HUES48 (cell line): ENCODE measurements around the gene SLC13A1.
"Not testable (repeated sequence)": the region's sequence is repeated elsewhere in the genome, so short reads cannot be mapped to it uniquely, and the experiment has no call there.

Source experiments
- H3K27ac ChIP-seq: one replicate; pipeline ENCODE4 v1.7.0; 2013; ENCODE audit warnings: low read depth, low read length, inconsistent platforms
- H3K27me3 ChIP-seq: 2 replicates; pipeline ENCODE4 v1.6.1; 2013; ENCODE audit warnings: mild to moderate bottlenecking, low read length; ENCODE audit not compliant: control insufficient read depth, insufficient read depth
- H3K36me3 ChIP-seq: 2 replicates; pipeline ENCODE4 v1.6.1; 2013; ENCODE audit warnings: low read length; ENCODE audit not compliant: control insufficient read depth, insufficient read depth
- H3K4me1 ChIP-seq: 2 replicates; pipeline ENCODE4 v1.6.1; 2013; ENCODE audit warnings: mild to moderate bottlenecking, low read length; ENCODE audit not compliant: control insufficient read depth, insufficient read depth
- H3K4me3 ChIP-seq: 2 replicates; pipeline ENCODE4 v1.5.1; 2013; ENCODE audit warnings: mild to moderate bottlenecking, low read depth, low read length
- H3K9ac ChIP-seq: 2 replicates; pipeline ENCODE4 v1.6.1; 2013; ENCODE audit warnings: mild to moderate bottlenecking, low read depth, low read length, moderate library complexity
- H3K9me3 ChIP-seq: 2 replicates; pipeline ENCODE4 v1.6.1; 2013; ENCODE audit warnings: low read length; ENCODE audit not compliant: control insufficient read depth, insufficient read depth

SLC13A1 gene

DNA sequence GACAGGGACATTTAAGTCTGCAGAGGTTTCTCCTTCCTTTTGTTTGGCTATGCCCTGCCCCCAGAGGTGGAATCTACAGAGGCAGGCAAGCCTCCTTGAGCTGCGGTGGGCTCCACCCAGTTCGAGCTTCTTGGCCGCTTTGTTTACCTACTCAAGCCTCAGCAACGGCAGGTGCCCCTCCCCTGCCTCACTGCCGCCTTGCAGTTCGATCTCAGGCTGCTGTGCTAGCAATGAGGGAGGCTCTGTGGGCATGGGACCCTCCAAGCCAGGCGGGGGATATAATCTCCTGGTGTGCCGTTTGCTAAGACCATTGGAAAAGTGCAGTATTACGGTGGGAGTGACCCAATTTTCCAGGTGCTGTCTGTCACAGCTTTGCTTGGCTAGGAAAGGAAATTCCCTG lies 114.9 kb downstream of the SLC13A1 start:
- H3K36me3 ChIP-seq, H3K9ac ChIP-seq, H3K4me3 ChIP-seq, H3K4me1 ChIP-seq, H3K27ac ChIP-seq, H3K27me3 ChIP-seq: not testable (repeated sequence)
- peaks cover 11% of the 10 kb centered on the region for H3K9me3 ChIP-seq

DNA sequence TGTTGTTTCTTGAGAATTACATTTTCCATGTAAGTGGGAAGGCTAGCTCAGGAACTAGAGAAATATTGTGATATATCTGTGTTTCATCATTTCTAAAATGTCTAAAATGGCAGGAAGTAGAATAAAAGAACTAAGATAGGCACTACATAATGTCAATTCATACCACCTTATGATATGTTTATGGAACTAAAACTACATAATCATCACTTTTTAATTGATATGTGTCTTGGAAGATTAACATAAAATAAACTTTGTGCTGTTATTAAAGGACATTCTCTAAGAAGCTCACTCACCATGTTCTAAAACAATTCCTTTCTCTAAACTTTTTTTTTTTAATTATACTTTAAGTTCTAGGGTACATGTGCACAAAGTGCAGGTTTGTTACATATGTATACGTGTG lies 120.7 kb downstream of the SLC13A1 start:
- no peaks in the 10 kb centered on the region for H3K9me3 ChIP-seq
- H3K4me1 ChIP-seq = peaks cover 10% of the 10 kb centered on the region; the same call in 1 of the 2 replicates
- no peak overlapping the region for H3K27ac ChIP-seq
- H3K9ac ChIP-seq = no peak overlapping the region
- H3K27me3 ChIP-seq = no peaks in the 10 kb centered on the region
- no peak overlapping the region for H3K4me3 ChIP-seq
- H3K36me3 ChIP-seq = no peaks in the 10 kb centered on the region

GRCh38 chr7:123075838-123076467 lies 123.8 kb downstream of the SLC13A1 start:
- no peaks in the 10 kb centered on the region for H3K36me3 ChIP-seq
- H3K27ac ChIP-seq = no peak overlapping the region
- peaks cover 10% of the 10 kb centered on the region; the same call in 1 of the 2 replicates for H3K4me1 ChIP-seq
- no peaks in the 10 kb centered on the region for H3K9me3 ChIP-seq
- H3K9ac ChIP-seq = no peak overlapping the region
- no peak overlapping the region for H3K4me3 ChIP-seq
- no peaks in the 10 kb centered on the region for H3K27me3 ChIP-seq

GRCh38 chr7:123070702-123071286 lies 129.0 kb downstream of the SLC13A1 start:
- H3K4me1 ChIP-seq = peaks cover 6% of the 10 kb centered on the region; the same call in 1 of the 2 replicates
- H3K9me3 ChIP-seq = no peaks in the 10 kb centered on the region
- H3K27me3 ChIP-seq = no peaks in the 10 kb centered on the region
- no peak overlapping the region for H3K9ac ChIP-seq
- no peak overlapping the region for H3K27ac ChIP-seq
- H3K36me3 ChIP-seq = no peaks in the 10 kb centered on the region
- no peak overlapping the region for H3K4me3 ChIP-seq

- no peaks in the 10 kb centered on the region for H3K36me3 ChIP-seq
- H3K4me3 ChIP-seq = no peak overlapping the region
- H3K27me3 ChIP-seq = no peaks in the 10 kb centered on the region
- no peak overlapping the region for H3K9ac ChIP-seq
- no peaks in the 10 kb centered on the region for H3K9me3 ChIP-seq
- no peak overlapping the region for H3K27ac ChIP-seq
- no peaks in the 10 kb centered on the region for H3K4me1 ChIP-seq
These were observed 132.0 kb downstream of the SLC13A1 start for GRCh38 chr7:123067814-123068213.
